H9 (cell line): ENCODE results near the gene UFSP2. TPM values are rescaled to one million over a fixed set of nuclear protein-coding genes. Genes with fewer than 3 reads are reported as not detected.

Source experiments
- DNase-seq: peaks from one replicate; pipeline ENCODE4 v3.0.0-alpha.2; 2017
- H2AFZ ChIP-seq: one replicate; pipeline ENCODE4 v1.6.1; 2013; ENCODE audit warnings: mild to moderate bottlenecking, low read length, control low read depth, moderate library complexity
- H2AK5ac ChIP-seq: 2 replicates; pipeline ENCODE4 v1.6.1; 2013; ENCODE audit warnings: low read length, control low read depth, mixed read lengths; ENCODE audit not compliant: insufficient read length
- H2BK120ac ChIP-seq: one replicate; pipeline ENCODE4 v1.6.1; 2013; ENCODE audit warnings: low read depth, mild to moderate bottlenecking, low read length, control low read depth, inconsistent platforms; ENCODE audit not compliant: poor library complexity, severe bottlenecking
- H2BK12ac ChIP-seq: 2 replicates; pipeline ENCODE4 v1.6.1; 2013; ENCODE audit warnings: low read length, control low read depth, mixed read lengths, low read depth; ENCODE audit not compliant: insufficient read length
- H2BK15ac ChIP-seq: 2 replicates; pipeline ENCODE4 v1.6.1; 2013; ENCODE audit warnings: low read depth, low read length, control low read depth
- H2BK20ac ChIP-seq: one replicate; pipeline ENCODE4 v1.6.1; 2013; ENCODE audit warnings: low read depth, mild to moderate bottlenecking, low read length, control low read depth, inconsistent platforms; ENCODE audit not compliant: poor library complexity, severe bottlenecking
- H2BK5ac ChIP-seq: 2 replicates; pipeline ENCODE4 v1.6.1; 2013; ENCODE audit warnings: low read length, control low read depth, mixed read lengths; ENCODE audit not compliant: insufficient read length
- H3K14ac ChIP-seq: 2 replicates; pipeline ENCODE4 v1.6.1; 2013; ENCODE audit warnings: low read length, control low read depth; ENCODE audit not compliant: insufficient read depth
- H3K18ac ChIP-seq: 2 replicates; pipeline ENCODE4 v1.6.1; 2013; ENCODE audit warnings: low read depth, mild to moderate bottlenecking, mixed read lengths, low read length, control low read depth; ENCODE audit not compliant: insufficient read length
- H3K23ac ChIP-seq: 2 replicates; pipeline ENCODE4 v1.6.1; 2013; ENCODE audit warnings: low read length, control low read depth, mixed read lengths, low read depth; ENCODE audit not compliant: insufficient read length
- H3K23me2 ChIP-seq: 2 replicates; pipeline ENCODE4 v1.6.1; 2013; ENCODE audit warnings: low read depth, mild to moderate bottlenecking, mixed read lengths, low read length, control low read depth; ENCODE audit not compliant: insufficient read length, poor library complexity, severe bottlenecking
- H3K27ac ChIP-seq: 2 replicates; pipeline ENCODE4 v1.5.1; 2013; ENCODE audit warnings: low read length, control low read depth, mixed read lengths, low read depth; ENCODE audit not compliant: insufficient read length
- H3K27me3 ChIP-seq: 2 replicates; pipeline ENCODE4 v1.6.1; 2013; ENCODE audit warnings: low read length, control low read depth, inconsistent platforms; ENCODE audit not compliant: insufficient read depth
- H3K4ac ChIP-seq: 2 replicates; pipeline ENCODE4 v1.6.1; 2013; ENCODE audit warnings: low read depth, mild to moderate bottlenecking, control low read depth, inconsistent platforms, low read length, moderate library complexity
- H3K4me1 ChIP-seq: 2 replicates; pipeline ENCODE4 v1.6.1; 2013; ENCODE audit warnings: low read length, control low read depth, inconsistent platforms; ENCODE audit not compliant: insufficient read depth
- H3K4me2 ChIP-seq: 2 replicates; pipeline ENCODE4 v1.6.1; 2013; ENCODE audit warnings: low read length, control low read depth, mixed read lengths; ENCODE audit not compliant: insufficient read length, insufficient read depth
- H3K56ac ChIP-seq: 2 replicates; pipeline ENCODE4 v1.6.1; 2013; ENCODE audit warnings: low read depth, mild to moderate bottlenecking, mixed read lengths, low read length, control low read depth; ENCODE audit not compliant: insufficient read length
- H3K79me1 ChIP-seq: 2 replicates; pipeline ENCODE4 v1.6.1; 2013; ENCODE audit warnings: low read depth, mild to moderate bottlenecking, moderate library complexity, low read length, control low read depth, inconsistent platforms; ENCODE audit not compliant: insufficient read depth, poor library complexity, severe bottlenecking
- H3K79me2 ChIP-seq: 2 replicates; pipeline ENCODE4 v1.6.1; 2013; ENCODE audit warnings: low read length, control low read depth, inconsistent platforms; ENCODE audit not compliant: insufficient read depth
- H3K9ac ChIP-seq: 2 replicates; pipeline ENCODE4 v1.6.1; 2013; ENCODE audit warnings: low read length, control low read depth, mixed read lengths; ENCODE audit not compliant: insufficient read length; ENCODE audit errors: extremely low read depth
- H3K9me3 ChIP-seq: one replicate; pipeline ENCODE4 v1.6.1; 2013; ENCODE audit warnings: low read depth, low read length, inconsistent platforms; ENCODE audit not compliant: control insufficient read depth
- H3T11ph ChIP-seq: one replicate; pipeline ENCODE4 v1.6.1; 2013; ENCODE audit warnings: mild to moderate bottlenecking, low read length, control low read depth, inconsistent platforms
- H4K20me1 ChIP-seq: one replicate; pipeline ENCODE4 v1.6.1; 2013; ENCODE audit not compliant: control insufficient read depth, insufficient read length, insufficient read depth
- H4K5ac ChIP-seq: 2 replicates; pipeline ENCODE4 v1.6.1; 2013; ENCODE audit warnings: low read depth, mild to moderate bottlenecking, mixed read lengths, low read length, control low read depth; ENCODE audit not compliant: insufficient read length
- H4K8ac ChIP-seq: replicated peaks from 2 replicates; pipeline ENCODE4 v1.6.1; 2013; ENCODE audit warnings: low read length, control low read depth, mixed read lengths, low read depth; ENCODE audit not compliant: insufficient read length
- H4K91ac ChIP-seq: 2 replicates; pipeline ENCODE4 v1.6.1; 2013; ENCODE audit warnings: low read depth, mild to moderate bottlenecking, moderate library complexity, mixed read lengths, low read length, control low read depth; ENCODE audit not compliant: insufficient read length
- H3K27ac Mint-ChIP-seq, 3 experiments: 2 replicates in 2 of 3; 3 replicates in 1 of 3; pipeline ENCODE4 v1.8.0; 2020 to 2021; ENCODE audit warnings: mixed read lengths in 3 of 3, mild to moderate bottlenecking in 1 of 3, moderate library complexity in 1 of 3
- H3K27me3 Mint-ChIP-seq: 2 replicates; pipeline ENCODE4 v1.8.0; 2021; ENCODE audit warnings: low read depth, mild to moderate bottlenecking, moderate library complexity, mixed read lengths
- H3K36me3 Mint-ChIP-seq, 3 experiments: 2 replicates in 2 of 3; 3 replicates in 1 of 3; pipeline ENCODE4 v1.8.0; 2020 to 2021; ENCODE audit warnings: low read depth in 3 of 3, mixed read lengths in 3 of 3; ENCODE audit not compliant: insufficient read depth in 1 of 3
- H3K4me1 Mint-ChIP-seq, 2 experiments: 2 replicates each; pipeline ENCODE4 v1.8.0; 2020; ENCODE audit warnings: mixed read lengths in 2 of 2
- H3K4me3 Mint-ChIP-seq, 2 experiments: 2 replicates in 1 of 2; 3 replicates in 1 of 2; pipeline ENCODE4 v1.8.0; 2020 to 2021; ENCODE audit warnings: mild to moderate bottlenecking in 2 of 2, mixed read lengths in 2 of 2, moderate library complexity in 1 of 2
- H3K9me3 Mint-ChIP-seq, 2 experiments: 2 replicates in 1 of 2; 3 replicates in 1 of 2; pipeline ENCODE4 v1.8.0; 2020; ENCODE audit warnings: mild to moderate bottlenecking in 2 of 2, mixed read lengths in 2 of 2, moderate library complexity in 1 of 2
- WGBS: extraction: QIAGEN DNeasy Blood & Tissue Kit; methylation state at CpG from one replicate; pipeline ENCODE4 v1.1.7; 2013; ENCODE audit warnings: missing lambda C conversion rate, low lambda C conversion rate, mixed read lengths; ENCODE audit not compliant: insufficient read length; ENCODE audit errors: extremely low coverage; 5-methylcytosine and 5-hydroxymethylcytosine counted together
- total RNA-seq: library from RNA; stranded (reverse); gene quantifications from 2 replicates; pipeline ENCODE4 v1.2.1, GENCODE V29; 2021
- TF ChIP-seq, protein P1 (sequence below): fragments of 200-600 bp; sonication (generic); conservative IDR thresholded peaks from 3 replicates; pipeline ENCODE4 v1.8.0; 2021; ENCODE audit warnings: antibody characterized with exemption, mild to moderate bottlenecking

UFSP2 gene
- total RNA-seq, 1 experiment from 2014 or later: 41.1 TPM

DNA sequence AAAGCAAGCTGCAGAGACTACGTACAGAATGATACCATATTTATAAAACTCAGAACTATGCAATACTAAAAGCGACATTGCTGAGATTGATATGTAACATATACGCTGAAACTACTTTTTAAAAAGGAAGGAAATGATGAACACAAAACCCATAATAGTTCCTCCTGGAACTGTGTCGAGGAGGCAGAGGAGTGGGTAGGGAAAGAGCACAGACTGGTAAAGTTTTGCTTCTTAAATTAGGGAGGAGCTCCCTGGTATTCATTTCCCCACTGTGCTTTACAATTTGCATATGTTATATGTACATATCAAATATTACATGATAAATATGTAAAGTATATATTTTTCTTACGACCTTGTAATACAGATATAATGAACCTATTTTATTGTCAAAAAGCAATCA is 13.9 kb downstream of the UFSP2 start:
- no peaks in the 10 kb centered on the region for H3K27me3 ChIP-seq
- H2BK120ac ChIP-seq: no peak overlapping the region
- H2BK12ac ChIP-seq: no peak overlapping the region
- H4K8ac ChIP-seq: no peak overlapping the region
- H2AK5ac ChIP-seq: no peak overlapping the region
- no peaks in the 10 kb centered on the region for H3K79me1 ChIP-seq
- H3K4ac ChIP-seq: no peak overlapping the region
- Mint-ChIP-seq H3K27ac (no peak overlapping the region), H3K27me3 (no peaks in the 10 kb centered on the region), H3K36me3 (peaks cover 6 to 57% (median 38%) of the 10 kb centered on the region in 3 experiments), H3K9me3 (peaks cover 4 to 6% of the 10 kb centered on the region in 2 experiments; a peak in 4 of 5 replicates), H3K4me3 (no peak overlapping the region), H3K4me1 (no peaks in the 10 kb centered on the region)
- H4K91ac ChIP-seq: no peak overlapping the region
- no peaks in the 10 kb centered on the region for H3K4me1 ChIP-seq
- no peak overlapping the region for H3K4me2 ChIP-seq
- TF ChIP-seq, protein P1, sequence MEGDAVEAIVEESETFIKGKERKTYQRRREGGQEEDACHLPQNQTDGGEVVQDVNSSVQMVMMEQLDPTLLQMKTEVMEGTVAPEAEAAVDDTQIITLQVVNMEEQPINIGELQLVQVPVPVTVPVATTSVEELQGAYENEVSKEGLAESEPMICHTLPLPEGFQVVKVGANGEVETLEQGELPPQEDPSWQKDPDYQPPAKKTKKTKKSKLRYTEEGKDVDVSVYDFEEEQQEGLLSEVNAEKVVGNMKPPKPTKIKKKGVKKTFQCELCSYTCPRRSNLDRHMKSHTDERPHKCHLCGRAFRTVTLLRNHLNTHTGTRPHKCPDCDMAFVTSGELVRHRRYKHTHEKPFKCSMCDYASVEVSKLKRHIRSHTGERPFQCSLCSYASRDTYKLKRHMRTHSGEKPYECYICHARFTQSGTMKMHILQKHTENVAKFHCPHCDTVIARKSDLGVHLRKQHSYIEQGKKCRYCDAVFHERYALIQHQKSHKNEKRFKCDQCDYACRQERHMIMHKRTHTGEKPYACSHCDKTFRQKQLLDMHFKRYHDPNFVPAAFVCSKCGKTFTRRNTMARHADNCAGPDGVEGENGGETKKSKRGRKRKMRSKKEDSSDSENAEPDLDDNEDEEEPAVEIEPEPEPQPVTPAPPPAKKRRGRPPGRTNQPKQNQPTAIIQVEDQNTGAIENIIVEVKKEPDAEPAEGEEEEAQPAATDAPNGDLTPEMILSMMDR: no peak
- no peaks in the 10 kb centered on the region for H3K23me2 ChIP-seq
- H2BK20ac ChIP-seq: no peak overlapping the region
- no peak overlapping the region for H3K27ac ChIP-seq
- no peak overlapping the region for H2BK15ac ChIP-seq
- no CpG with 5 or more reads among the region's 5 CpGs for WGBS
- H2AFZ ChIP-seq: no peak overlapping the region
- DNase-seq: no peak
- H3K9me3 ChIP-seq: no peaks in the 10 kb centered on the region
- H3K23ac ChIP-seq: no peak overlapping the region
- H2BK5ac ChIP-seq: no peak overlapping the region
- H3K18ac ChIP-seq: no peak overlapping the region
- H3K79me2 ChIP-seq: no peaks in the 10 kb centered on the region
- no peak overlapping the region for H3K56ac ChIP-seq
- H3K14ac ChIP-seq: no peak overlapping the region
- H3T11ph ChIP-seq: no peak overlapping the region
- H4K20me1 ChIP-seq: no peaks in the 10 kb centered on the region
- H3K9ac ChIP-seq: no peak overlapping the region
- no peak overlapping the region for H4K5ac ChIP-seq
